Chondrocyte (in vitro differentiated cells): ENCODE data around the gene CSH1. TPM values are rescaled to one million over a fixed set of nuclear protein-coding genes. Genes with fewer than 3 reads are reported as not detected.
A peak's percentile ranks its signal among the peaks of the same experiment; 100 is the strongest.
"Not testable (repeated sequence)": the region's sequence is repeated elsewhere in the genome, so short reads cannot be mapped to it uniquely, and the experiment has no call there.

Experiments
- DNase-seq: peaks from one replicate; pipeline ENCODE4 v3.0.0; 2021; ENCODE audit warnings: mixed read lengths, low spot score
- H3K27ac Mint-ChIP-seq: one replicate; pipeline ENCODE4 v1.8.0; 2021; ENCODE audit warnings: mild to moderate bottlenecking, moderate library complexity, mixed read lengths; ENCODE audit not compliant: unreplicated experiment
- H3K27me3 Mint-ChIP-seq: 2 replicates; pipeline ENCODE4 v1.8.0; 2021; ENCODE audit warnings: low read depth, mixed read lengths
- H3K36me3 Mint-ChIP-seq: 2 replicates; pipeline ENCODE4 v1.8.0; 2021; ENCODE audit warnings: low read depth, mixed read lengths
- H3K4me1 Mint-ChIP-seq: 2 replicates; pipeline ENCODE4 v1.8.0; 2021; ENCODE audit warnings: low read depth, mild to moderate bottlenecking, mixed read lengths
- H3K4me3 Mint-ChIP-seq: one replicate; pipeline ENCODE4 v1.8.0; 2021; ENCODE audit warnings: mild to moderate bottlenecking, moderate library complexity, mixed read lengths; ENCODE audit not compliant: unreplicated experiment
- H3K9me3 Mint-ChIP-seq: 2 replicates; pipeline ENCODE4 v1.8.0; 2021; ENCODE audit warnings: low read depth, mixed read lengths
- total RNA-seq: library from RNA; stranded (reverse); gene quantifications from 3 replicates; pipeline ENCODE4 v1.2.1, GENCODE V29; 2021
- TF ChIP-seq, protein P1 (sequence below): fragments of 200-600 bp; sonication (generic); IDR thresholded peaks from 2 replicates; pipeline ENCODE4 v1.5.0; 2021; ENCODE audit warnings: antibody characterized with exemption, mild to moderate bottlenecking, moderate library complexity

Gene CSH1
- total RNA-seq, 1 donor from 2014 or later: not detected

DNA sequence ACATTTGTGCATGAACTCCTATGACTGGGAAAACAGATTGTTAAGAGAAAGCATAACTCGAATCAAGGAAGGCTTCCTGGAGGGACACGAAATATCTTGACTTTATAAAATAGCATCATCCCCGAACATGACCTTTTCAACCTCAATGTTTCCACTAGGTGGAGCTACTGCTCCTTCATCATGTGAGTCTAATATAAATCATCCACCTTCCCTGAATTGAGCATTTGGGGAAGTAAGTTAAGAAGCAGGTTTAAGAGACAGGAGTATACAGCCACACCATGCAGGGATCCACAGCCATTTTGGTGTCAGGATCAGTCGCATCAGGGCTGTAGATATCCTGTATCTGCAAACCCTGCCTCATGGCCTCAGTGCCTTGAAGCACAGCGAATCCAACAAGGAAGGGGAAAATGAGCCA lies 7.4 kb upstream of the CSH1 start:
- not testable (repeated sequence) for H3K4me1 Mint-ChIP-seq, H3K9me3 Mint-ChIP-seq, H3K27ac Mint-ChIP-seq, H3K36me3 Mint-ChIP-seq, H3K4me3 Mint-ChIP-seq, DNase-seq
- peaks cover 35% of the 10 kb centered on the region for H3K27me3 Mint-ChIP-seq
- TF ChIP-seq, protein P1, sequence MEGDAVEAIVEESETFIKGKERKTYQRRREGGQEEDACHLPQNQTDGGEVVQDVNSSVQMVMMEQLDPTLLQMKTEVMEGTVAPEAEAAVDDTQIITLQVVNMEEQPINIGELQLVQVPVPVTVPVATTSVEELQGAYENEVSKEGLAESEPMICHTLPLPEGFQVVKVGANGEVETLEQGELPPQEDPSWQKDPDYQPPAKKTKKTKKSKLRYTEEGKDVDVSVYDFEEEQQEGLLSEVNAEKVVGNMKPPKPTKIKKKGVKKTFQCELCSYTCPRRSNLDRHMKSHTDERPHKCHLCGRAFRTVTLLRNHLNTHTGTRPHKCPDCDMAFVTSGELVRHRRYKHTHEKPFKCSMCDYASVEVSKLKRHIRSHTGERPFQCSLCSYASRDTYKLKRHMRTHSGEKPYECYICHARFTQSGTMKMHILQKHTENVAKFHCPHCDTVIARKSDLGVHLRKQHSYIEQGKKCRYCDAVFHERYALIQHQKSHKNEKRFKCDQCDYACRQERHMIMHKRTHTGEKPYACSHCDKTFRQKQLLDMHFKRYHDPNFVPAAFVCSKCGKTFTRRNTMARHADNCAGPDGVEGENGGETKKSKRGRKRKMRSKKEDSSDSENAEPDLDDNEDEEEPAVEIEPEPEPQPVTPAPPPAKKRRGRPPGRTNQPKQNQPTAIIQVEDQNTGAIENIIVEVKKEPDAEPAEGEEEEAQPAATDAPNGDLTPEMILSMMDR: peak; percentile 77

DNA sequence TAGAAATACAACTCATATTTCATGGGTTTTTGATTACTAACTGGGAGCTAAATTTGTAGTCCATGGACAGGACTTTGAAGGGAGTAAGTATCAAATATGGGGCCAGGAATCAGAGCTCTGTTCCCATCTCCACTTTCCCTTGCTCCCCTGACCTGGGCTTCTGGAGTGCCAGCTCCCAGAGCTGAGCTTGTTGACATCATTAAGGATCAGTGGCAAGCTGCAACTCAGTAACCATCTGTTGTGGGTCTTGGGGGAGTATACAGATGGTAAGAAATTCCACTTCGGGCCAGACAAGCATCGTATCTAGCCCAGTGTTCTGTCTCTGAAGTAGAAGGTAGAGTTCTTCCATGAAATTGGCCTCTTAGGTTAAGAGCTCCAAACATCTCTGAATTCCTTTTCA lies 5.6 kb upstream of the CSH1 start:
- H3K27ac Mint-ChIP-seq, H3K4me1 Mint-ChIP-seq, DNase-seq, H3K9me3 Mint-ChIP-seq, H3K4me3 Mint-ChIP-seq, H3K36me3 Mint-ChIP-seq: not testable (repeated sequence)
- peaks cover 22% of the 10 kb centered on the region for H3K27me3 Mint-ChIP-seq

DNA sequence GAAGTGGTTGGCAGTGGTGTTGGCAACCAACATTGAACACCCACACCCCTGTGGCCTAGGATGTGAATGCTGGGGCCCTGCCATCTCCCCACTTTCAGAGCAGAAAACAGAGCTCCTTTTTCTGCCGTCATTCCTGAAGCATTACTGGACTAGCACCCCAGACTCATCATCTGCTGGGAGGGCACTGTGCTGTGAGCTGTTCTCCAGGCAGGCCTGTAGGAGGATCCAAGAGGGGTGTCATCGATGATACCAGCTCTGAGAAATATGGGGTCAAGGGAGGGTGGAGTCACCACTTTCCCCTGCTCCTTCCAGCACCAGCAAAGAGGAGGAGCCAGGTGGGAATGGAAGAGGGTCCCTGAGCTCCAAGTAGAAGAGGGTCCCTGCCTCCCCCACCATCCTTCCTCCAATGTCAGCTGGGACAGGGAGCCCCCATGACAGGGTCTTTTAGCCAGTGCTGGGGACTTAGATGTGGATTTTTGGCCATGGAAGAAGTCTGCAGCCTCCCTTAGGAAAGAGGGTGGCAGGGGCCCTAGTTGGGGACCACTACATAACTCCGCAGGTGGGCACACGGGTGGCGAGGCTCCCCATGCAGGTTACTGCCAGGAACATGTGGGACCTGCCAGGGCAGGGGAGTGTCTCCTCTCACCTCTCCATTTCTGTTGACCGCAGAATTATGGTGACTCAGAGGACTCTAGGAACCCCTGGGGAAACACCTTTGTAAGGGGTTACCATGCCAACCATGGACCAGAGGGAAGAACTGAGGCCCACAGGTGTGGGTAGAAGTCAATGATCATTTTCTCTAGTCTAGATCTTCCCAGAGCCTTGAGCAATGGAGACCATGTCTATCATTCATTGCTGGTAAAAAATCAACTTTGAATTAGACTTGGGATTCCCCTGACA lies 2.8 kb upstream of the CSH1 start:
- not testable (repeated sequence) for H3K9me3 Mint-ChIP-seq, H3K4me1 Mint-ChIP-seq, H3K36me3 Mint-ChIP-seq, H3K27ac Mint-ChIP-seq, H3K4me3 Mint-ChIP-seq
- DNase-seq: peak; percentile 61
- H3K27me3 Mint-ChIP-seq: peaks cover 22% of the 10 kb centered on the region

DNA sequence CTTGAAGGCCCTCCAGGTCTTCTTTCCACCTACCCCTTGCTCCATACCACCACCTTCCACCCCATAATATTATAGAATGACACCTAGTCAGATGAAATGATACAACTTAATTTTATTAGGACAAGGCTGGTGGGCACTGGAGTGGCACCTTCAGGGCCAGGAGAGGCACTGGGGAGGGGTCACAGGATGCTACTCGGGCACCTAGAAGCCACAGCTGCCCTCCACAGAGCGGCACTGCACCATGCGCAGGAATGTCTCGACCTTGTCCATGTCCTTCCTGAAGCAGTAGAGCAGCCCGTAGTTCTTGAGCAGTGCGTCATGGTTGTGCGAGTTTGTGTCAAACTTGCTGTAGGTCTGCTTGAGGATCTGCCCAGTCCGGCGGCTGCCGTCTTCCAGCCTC lies 1.6 kb downstream of the CSH1 start:
- H3K4me3 Mint-ChIP-seq, H3K27ac Mint-ChIP-seq, H3K4me1 Mint-ChIP-seq, H3K36me3 Mint-ChIP-seq, H3K9me3 Mint-ChIP-seq: not testable (repeated sequence)
- H3K27me3 Mint-ChIP-seq: peaks cover 27% of the 10 kb centered on the region
- DNase-seq: peak; percentile 21

DNA sequence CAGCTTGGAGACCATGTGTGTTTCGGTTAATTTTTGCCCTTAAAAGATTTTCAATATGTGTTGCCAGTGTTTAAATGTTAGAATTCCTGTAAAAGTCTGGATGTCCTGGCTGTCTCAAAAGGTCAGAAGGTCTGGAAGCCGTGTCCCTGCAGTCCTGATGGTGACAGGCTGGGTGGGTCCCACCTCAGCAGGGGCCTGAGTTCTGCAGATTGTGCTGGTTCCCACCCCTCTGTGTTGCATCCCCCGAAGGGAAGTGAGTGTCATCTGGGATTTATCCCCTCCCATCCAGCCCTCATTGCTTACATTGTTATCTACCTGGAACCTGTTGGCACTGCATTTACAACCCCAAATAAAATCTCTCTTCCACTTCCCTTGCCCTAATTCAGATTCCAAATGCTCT lies 2.4 kb downstream of the CSH1 start:
- not testable (repeated sequence) for DNase-seq, H3K4me1 Mint-ChIP-seq, H3K27ac Mint-ChIP-seq, H3K9me3 Mint-ChIP-seq, H3K36me3 Mint-ChIP-seq, H3K4me3 Mint-ChIP-seq
- H3K27me3 Mint-ChIP-seq: peaks cover 27% of the 10 kb centered on the region

DNA sequence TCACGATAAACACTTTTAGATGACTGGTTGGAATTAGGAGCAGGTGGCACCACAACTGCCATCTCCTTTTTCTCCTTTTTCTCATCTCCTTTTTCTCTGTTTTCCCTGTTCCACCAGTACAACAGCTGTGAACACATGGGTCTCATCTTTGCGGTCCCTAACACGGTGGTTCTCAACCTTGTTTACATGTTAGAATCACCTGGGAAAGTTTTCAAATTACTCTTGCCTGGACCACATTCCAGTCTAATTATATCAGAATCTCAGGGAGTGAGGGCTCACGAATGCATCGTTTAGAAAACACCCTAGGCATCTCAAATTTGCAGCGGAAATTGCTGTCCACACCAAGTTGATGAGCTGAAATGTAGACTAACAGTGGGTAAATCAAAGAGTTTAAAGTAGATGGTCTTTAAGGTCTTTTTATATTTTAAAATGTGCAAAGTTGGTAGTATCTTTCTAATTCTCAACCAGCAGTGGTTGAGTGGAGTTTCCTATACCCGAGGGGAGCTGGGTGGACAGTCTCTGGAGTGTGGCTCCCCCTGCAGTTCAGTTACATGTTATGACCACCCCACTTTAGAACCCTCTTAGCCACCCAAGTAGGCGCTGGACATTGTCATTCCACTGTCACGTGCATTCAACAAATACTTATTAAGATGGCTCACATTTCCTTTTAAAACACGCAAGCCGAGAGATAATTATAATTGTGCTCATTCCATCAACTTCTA lies 3.9 kb downstream of the CSH1 start:
- not testable (repeated sequence) for DNase-seq, H3K4me3 Mint-ChIP-seq, H3K36me3 Mint-ChIP-seq, H3K4me1 Mint-ChIP-seq, H3K9me3 Mint-ChIP-seq, H3K27ac Mint-ChIP-seq
- TF ChIP-seq, protein P1: peak; percentile 56
- H3K27me3 Mint-ChIP-seq: peaks cover 31% of the 10 kb centered on the region

DNA sequence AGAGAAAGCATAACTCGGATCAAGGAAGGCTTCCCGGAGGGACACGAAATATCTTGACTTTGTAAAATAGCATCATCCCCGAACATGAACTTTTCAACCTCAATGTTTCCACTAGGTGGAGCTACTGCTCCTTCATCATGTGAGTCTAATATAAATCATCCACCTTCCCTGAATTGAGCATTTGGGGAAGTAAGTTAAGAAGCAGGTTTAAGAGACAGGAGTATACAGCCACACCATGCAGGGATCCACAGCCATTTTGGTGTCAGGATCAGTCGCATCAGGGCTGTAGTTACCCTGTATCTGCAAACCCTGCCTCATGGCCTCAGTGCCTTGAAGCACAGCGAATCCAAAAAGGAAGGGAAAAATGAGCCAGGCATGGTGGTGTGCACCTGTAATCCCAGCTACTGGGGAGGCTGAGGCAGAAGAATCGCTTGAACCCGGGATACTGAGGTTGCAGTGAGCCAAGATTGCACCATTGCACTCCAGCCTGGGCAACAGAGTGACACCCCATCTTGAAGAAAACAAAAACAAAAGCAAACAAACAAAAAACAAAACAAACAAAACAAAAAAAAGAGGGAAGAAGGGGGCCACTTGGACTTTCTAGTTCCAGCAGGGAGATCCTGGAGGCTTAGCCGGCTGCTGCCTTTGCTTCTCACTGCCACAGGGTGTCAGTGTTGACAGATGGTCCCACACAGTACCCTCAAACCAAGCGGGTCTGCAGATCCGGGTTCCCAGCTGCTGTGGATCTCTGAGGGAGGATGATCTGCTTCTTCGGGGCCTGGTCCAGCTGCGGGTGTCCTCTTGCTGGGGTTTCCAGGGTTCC lies 7.1 kb downstream of the CSH1 start:
- not testable (repeated sequence) for H3K9me3 Mint-ChIP-seq, H3K4me1 Mint-ChIP-seq, DNase-seq, H3K4me3 Mint-ChIP-seq, H3K36me3 Mint-ChIP-seq, H3K27ac Mint-ChIP-seq
- TF ChIP-seq, protein P1: peak; percentile 75
- peaks cover 26% of the 10 kb centered on the region for H3K27me3 Mint-ChIP-seq

DNA sequence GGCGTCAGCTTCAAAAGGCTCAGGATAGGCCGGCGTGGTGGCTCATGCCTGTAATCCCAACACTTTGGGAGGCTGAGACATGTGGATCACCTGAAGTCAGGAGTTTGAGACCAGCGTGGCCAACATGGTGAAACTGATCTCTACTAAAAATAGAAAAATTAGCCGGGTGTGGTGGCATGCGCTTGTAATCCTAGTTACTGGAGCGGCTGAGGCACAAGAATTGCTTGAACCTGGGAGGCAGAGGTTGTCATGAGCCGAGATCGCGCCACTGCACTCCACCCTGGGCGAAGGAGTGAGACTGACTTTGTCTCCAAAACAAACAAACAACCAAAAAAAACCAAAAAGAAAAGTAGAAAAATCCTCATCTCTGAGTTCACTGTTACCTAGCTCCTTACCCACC lies 11.3 kb downstream of the CSH1 start:
- not testable (repeated sequence) for H3K36me3 Mint-ChIP-seq, H3K9me3 Mint-ChIP-seq, H3K27ac Mint-ChIP-seq

DNA sequence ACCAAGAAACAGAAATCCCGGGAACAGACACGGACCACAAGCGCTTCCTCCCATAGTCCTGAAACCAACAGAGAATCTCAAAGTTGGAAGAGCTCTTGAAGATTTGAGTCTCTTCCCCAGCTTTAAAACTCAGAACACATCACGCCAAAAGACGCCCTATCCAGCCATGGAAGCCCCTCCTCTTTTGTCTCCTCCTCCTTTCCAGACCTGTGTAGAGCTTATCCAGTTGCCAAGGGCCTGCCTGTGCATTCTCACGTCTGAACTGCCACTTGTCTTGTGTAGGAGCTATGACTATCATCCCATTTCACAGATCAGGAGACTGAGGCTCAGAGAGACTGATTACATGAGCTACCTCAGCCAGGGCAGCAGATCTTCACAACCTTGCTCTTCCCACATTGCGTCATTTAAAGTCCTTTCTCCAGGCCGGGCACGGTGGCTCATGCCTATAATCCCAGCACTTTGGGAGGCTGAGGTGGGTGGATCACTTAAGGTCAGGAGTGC lies 13.7 kb downstream of the CSH1 start:
- not testable (repeated sequence) for DNase-seq, H3K9me3 Mint-ChIP-seq, H3K4me1 Mint-ChIP-seq, H3K36me3 Mint-ChIP-seq, H3K27ac Mint-ChIP-seq, H3K4me3 Mint-ChIP-seq
- H3K27me3 Mint-ChIP-seq: peaks cover 20% of the 10 kb centered on the region

More for the DNA sequence above, 11.3 kb downstream of the CSH1 start:
- not testable (repeated sequence) for DNase-seq, H3K4me1 Mint-ChIP-seq, H3K4me3 Mint-ChIP-seq
- H3K27me3 Mint-ChIP-seq: peaks cover 11% of the 10 kb centered on the region
